Heart left ventricle (tissue), 13 donors: ENCODE data around the gene SRP68.

ENCODE experiments used
- CTCF ChIP-seq, 12 donors: fragments of 200-600 bp; sonication (generic) in 4 of 12; IDR thresholded peaks; one replicate each; pipeline versions ENCODE4 v1.5.0 to v1.8.0; 2018 to 2022; ENCODE audit warnings: antibody characterized with exemption in 12 of 12, mild to moderate bottlenecking in 5 of 12
- POLR2A ChIP-seq, 2 donors: fragments of 450-650 bp; IDR thresholded peaks; one replicate each; pipeline ENCODE4 v1.6.1; 2017; ENCODE audit warnings: antibody characterized with exemption in 2 of 2, mild to moderate bottlenecking in 2 of 2, moderate library complexity in 2 of 2
- donor health status: ischemic (EF 13 %, LVEDD 7.1; RV severe dilation, severe dysfunction).
- donor health status: DM: no; HTN: yes; CAD: no.
- donor health status: DM: no; HTN: no; CAD: no.
- donor health status: ischemic (EF 25% LVEDD 6.9; RV normal size, moderate dysfunction).
- donor health status: ischemic (EF 25% LVEDD 5.7; RV mildly dilated, moderate dysfunction).
- donor health status: ischemic (EF 35%, LVEDD 5.7; RV mildly dilated, moderate dysfunction).
- donor health status: nonischemic (EF 11% LVEDD 7.7; RV severe dilation, severe dysfunction).
- donor health status: DM: yes; HTN: yes; CAD: no.
- donor health status: PGD.
- donor health status: ischemic (EF 29% LVEDD 5.4; RV normal size, mild dysfunction).
- donor health status: nonischemic (EF 23%, LVEDD 6.1; RV moderate dilation, normal function).

GRCh38 chr17:75994802-75995370, 77.4 kb downstream of the SRP68 start:
- no peak for TF ChIP-seq CTCF (IDR thresholded peaks at IDR 0.05)
- no peak for TF ChIP-seq POLR2A (IDR thresholded peaks at IDR 0.05)
